Measurements from ENCODE around the gene ASB7. TPM values are rescaled to one million over a fixed set of nuclear protein-coding genes. Genes with fewer than 3 reads are reported as not detected.

The ASB7 gene
- total RNA-seq, 4 donors from 2014 or later, result 29.9 to 45.3 (median 35.3) TPM

- no peaks in the 10 kb centered on the region for H3K27me3 ChIP-seq
- no peak overlapping the region for H3K4me3 ChIP-seq
- H3K36me3 ChIP-seq, result no peaks in the 10 kb centered on the region
- in situ Hi-C loops (cut with MboI; ENCODE audit: low pct_ligation_motif_present in 1 of 4, low pct_unique_long_range_greater_than_20kb in 1 of 4, low sequenced_read_pairs in 3 of 4) (loop anchor here in 1 of 4 donors (25.0 kb wide), 1 partner anchor 656 kb away; no protein-coding TSS in a partner anchor), intact Hi-C loops (cut with DNase I; ENCODE audit: low total_unique reads) (no loop called here)
- H3K4me1 ChIP-seq, result peaks cover 0 to 14% (median 0%) of the 10 kb centered on the region in 4 donors
- no peak for DNase-seq
- WGBS, 2 donors (ENCODE audit: low coverage in 1 of 2), result 88 to 92% methylated on average over 2 to 3 of the region's 3 CpGs
- peaks cover 8 to 10% of the 10 kb centered on the region in 2 donors for H3K9me3 ChIP-seq
- H3K27ac ChIP-seq, result no peak overlapping the region
- TF ChIP-seq POLR2A (IDR thresholded peaks at IDR 0.05), result no peak
- no peak for TF ChIP-seq CTCF (IDR thresholded peaks at IDR 0.05)
- TF ChIP-seq EP300 (IDR thresholded peaks at IDR 0.05; ENCODE audit: low read depth), result no peak
- no peak for TF ChIP-seq POLR2AphosphoS5 (IDR thresholded peaks at IDR 0.05)
Observed at GRCh38 chr15:100592898-100593297, 9.5 kb upstream of the ASB7 start.

GRCh38 chr15:100593431-100593830, 9.0 kb upstream of the ASB7 start:
- H3K4me1 ChIP-seq, result peaks cover 0 to 16% (median 0%) of the 10 kb centered on the region in 4 donors
- intact Hi-C loops (cut with DNase I; ENCODE audit: low total_unique reads), result no loop called here
- no peak for TF ChIP-seq POLR2AphosphoS5 (IDR thresholded peaks at IDR 0.05)
- no peak for TF ChIP-seq CTCF (IDR thresholded peaks at IDR 0.05)
- no peak for TF ChIP-seq POLR2A (IDR thresholded peaks at IDR 0.05)
- TF ChIP-seq EP300 (IDR thresholded peaks at IDR 0.05; ENCODE audit: low read depth), result no peak
- peaks cover 8% of the 10 kb centered on the region in 2 donors for H3K9me3 ChIP-seq
- H3K27me3 ChIP-seq, result no peaks in the 10 kb centered on the region
- no peak overlapping the region for H3K4me3 ChIP-seq
- DNase-seq, result no peak
- 90 to 96% methylated on average over 2 of the region's 2 CpGs for WGBS, 2 donors (ENCODE audit: low coverage in 1 of 2)
- no peaks in the 10 kb centered on the region for H3K36me3 ChIP-seq
- in situ Hi-C loops (cut with MboI; ENCODE audit: low pct_ligation_motif_present in 1 of 4, low pct_unique_long_range_greater_than_20kb in 1 of 4, low sequenced_read_pairs in 3 of 4), result loop anchor here in 1 of 4 donors (25.0 kb wide), 1 partner anchor 656 kb away; no protein-coding TSS in a partner anchor
- no peak overlapping the region for H3K27ac ChIP-seq

- intact Hi-C loops (cut with DNase I; ENCODE audit: low total_unique reads) (no loop called here), in situ Hi-C loops (cut with MboI; ENCODE audit: low pct_ligation_motif_present in 1 of 4, low pct_unique_long_range_greater_than_20kb in 1 of 4, low sequenced_read_pairs in 3 of 4) (loop anchor here in 1 of 4 donors (25.0 kb wide), 1 partner anchor 659 kb away; no protein-coding TSS in a partner anchor)
- no peak for TF ChIP-seq CTCF (IDR thresholded peaks at IDR 0.05)
- TF ChIP-seq POLR2A (IDR thresholded peaks at IDR 0.05), result no peak
- no peak for TF ChIP-seq EP300 (IDR thresholded peaks at IDR 0.05; ENCODE audit: low read depth)
- no peak for DNase-seq
- H3K9me3 ChIP-seq, result no peaks in the 10 kb centered on the region
- H3K27ac ChIP-seq, result peak overlapping the region in 3 of 4 donors; percentile 3 to 31 (median 15)
- no peaks in the 10 kb centered on the region for H3K36me3 ChIP-seq
- no peak overlapping the region for H3K4me3 ChIP-seq
- 83% methylated on average over 3 of the region's 3 CpGs; no CpG with 5 or more reads in 1 of the 2 donors for WGBS, 2 donors (ENCODE audit: low coverage in 1 of 2)
- peaks cover 3 to 31% (median 5%) of the 10 kb centered on the region in 4 donors for H3K4me1 ChIP-seq
- no peaks in the 10 kb centered on the region for H3K27me3 ChIP-seq
Observed at GRCh38 chr15:100595964-100596363, 6.4 kb upstream of the ASB7 start.

- TF ChIP-seq POLR2AphosphoS5 (IDR thresholded peaks at IDR 0.05) (no peak), CTCF (IDR thresholded peaks at IDR 0.05) (no peak), POLR2A (IDR thresholded peaks at IDR 0.05) (no peak), EP300 (IDR thresholded peaks at IDR 0.05; ENCODE audit: low read depth) (no peak)
- peaks cover 4 to 37% (median 9%) of the 10 kb centered on the region in 4 donors for H3K4me1 ChIP-seq
- in situ Hi-C loops (cut with MboI; ENCODE audit: low pct_ligation_motif_present in 1 of 4, low pct_unique_long_range_greater_than_20kb in 1 of 4, low sequenced_read_pairs in 3 of 4), result loop anchor here in 1 of 4 donors (25.0 kb wide), 1 partner anchor 659 kb away; no protein-coding TSS in a partner anchor
- 67 to 83% methylated on average over 7 of the region's 7 CpGs for WGBS, 2 donors (ENCODE audit: low coverage in 1 of 2)
- H3K27ac ChIP-seq, result peak overlapping the region; percentile 3 to 31 (median 14)
- H3K36me3 ChIP-seq, result no peaks in the 10 kb centered on the region
- no peaks in the 10 kb centered on the region for H3K9me3 ChIP-seq
- no peak overlapping the region for H3K4me3 ChIP-seq
- intact Hi-C loops (cut with DNase I; ENCODE audit: low total_unique reads), result no loop called here
- no peaks in the 10 kb centered on the region for H3K27me3 ChIP-seq
- peak; percentile 48 for DNase-seq
Observed at GRCh38 chr15:100596792-100597191, 5.6 kb upstream of the ASB7 start.

Data from transverse colon (tissue), 4 donors.